K562 (cell line): ENCODE results near the gene ITPR2. TPM values are rescaled to one million over a fixed set of nuclear protein-coding genes. Genes with fewer than 3 reads are reported as not detected.

Experiments
- ATAC-seq: fragments of 200-7000 bp; cut with Tn5 transposase; 3 replicates; pipeline ENCODE4 v1.9.1; 2020; ENCODE audit warnings: moderate library complexity
- BruUV-seq: library from RNA; stranded (reverse); fragments of 400-500 nt; replicated peaks from 2 replicates; lab custom pipeline; 2021; lab: Mats Ljungman, UMichigan
- CTCF ChIA-PET: fragments of 300-600 bp; formaldehyde crosslinking; extraction: SDS; loops from one replicate; lab custom pipeline; 2021; ENCODE audit warnings: low intra/inter-chr PET ratio; lab: Yijun Ruan, JAX
- POLR2A ChIA-PET: fragments of 300-600, 350-650 bp; sonication (Branson Sonifier 250); formaldehyde crosslinking; extraction: SDS; loops from one replicate; lab custom pipeline; 2021; ENCODE audit warnings: antibody characterized with exemption, inconsistent platforms; lab: Yijun Ruan, JAX
- DNase-seq, 4 experiments: peaks; one replicate each; pipeline versions ENCODE4 v3.0.0 to v3.0.0-alpha.2; 2011 to 2018; ENCODE audit warnings: low spot score in 3 of 4, mixed read lengths in 3 of 4; ENCODE audit errors: extremely low read depth in 1 of 4
- FAIRE-seq: peaks from 2 replicates; lab custom pipeline; 2011; peaks lifted over from hg19 to GRCh38; lab: Jason Lieb, UNC
- H2AFZ ChIP-seq: 2 replicates; pipeline ENCODE4 v1.6.0; 2011; ENCODE audit warnings: low read depth, low read length, control low read depth, inconsistent platforms
- H3K27ac ChIP-seq: fragments of 200-600 bp; 3 replicates; pipeline ENCODE4 v1.8.0; 2011; ENCODE audit warnings: low read depth, mild to moderate bottlenecking, control low read depth, inconsistent platforms, low read length, moderate library complexity, mixed read lengths; ENCODE audit errors: extremely low read depth
- H3K27me3 ChIP-seq, 2 experiments: fragments of 300-600 bp in 1 of 2; 2 replicates in 1 of 2; 3 replicates in 1 of 2; pipeline versions ENCODE4 v1.6.0 to v1.8.0; 2011; ENCODE audit warnings: inconsistent platforms in 2 of 2, low read length in 2 of 2, mild to moderate bottlenecking in 1 of 2, mixed read lengths in 1 of 2, moderate library complexity in 1 of 2; ENCODE audit not compliant: control insufficient read depth in 2 of 2, insufficient read depth in 2 of 2
- H3K36me3 ChIP-seq: fragments of 300-600 bp; 3 replicates; pipeline ENCODE4 v1.8.0; 2011; ENCODE audit warnings: mild to moderate bottlenecking, low read length, inconsistent platforms; ENCODE audit not compliant: control insufficient read depth, insufficient read depth
- H3K4me1 ChIP-seq, 2 experiments: fragments of 200-600 bp in 1 of 2; replicated peaks in 1 of 2; 2 replicates in 1 of 2; 3 replicates in 1 of 2; pipeline versions ENCODE4 v1.5.1 to v1.8.0; 2011; ENCODE audit warnings: inconsistent platforms in 2 of 2, low read length in 2 of 2, mild to moderate bottlenecking in 1 of 2, mixed read lengths in 1 of 2, moderate library complexity in 1 of 2; ENCODE audit not compliant: control insufficient read depth in 2 of 2, insufficient read depth in 2 of 2
- H3K4me2 ChIP-seq: 2 replicates; pipeline ENCODE4 v1.6.1; 2011; ENCODE audit warnings: low read length, control low read depth, inconsistent platforms, mixed read lengths; ENCODE audit not compliant: insufficient read depth
- H3K4me3 ChIP-seq: fragments of 200-600 bp; sonication (generic), shearing (Covaris generic); 2 replicates; pipeline ENCODE4 v1.5.1; 2016; ENCODE audit warnings: control low read depth, inconsistent platforms
- H3K79me2 ChIP-seq: fragments of 200-600 bp; 3 replicates; pipeline ENCODE4 v1.8.0; 2011; ENCODE audit warnings: low read length, inconsistent platforms; ENCODE audit not compliant: control insufficient read depth, insufficient read depth
- H3K9ac ChIP-seq, 2 experiments: 2 replicates each; pipeline versions ENCODE4 v1.6.0 to v1.6.1; 2011; ENCODE audit warnings: low read depth in 2 of 2, low read length in 2 of 2, control low read depth in 1 of 2, inconsistent platforms in 1 of 2, mild to moderate bottlenecking in 1 of 2, mixed read lengths in 1 of 2; ENCODE audit not compliant: insufficient read depth in 1 of 2
- H3K9me1 ChIP-seq: one replicate; pipeline ENCODE4 v1.6.0; 2011; ENCODE audit warnings: inconsistent platforms, mild to moderate bottlenecking, low read length, moderate library complexity; ENCODE audit not compliant: control insufficient read depth, insufficient read depth
- H3K9me3 ChIP-seq: replicated peaks from 2 replicates; pipeline ENCODE4 v1.5.1; 2011; ENCODE audit warnings: low read depth, low read length, inconsistent platforms; ENCODE audit not compliant: control insufficient read depth, insufficient read depth
- H4K20me1 ChIP-seq: replicated peaks from 2 replicates; pipeline ENCODE4 v1.6.1; 2011; ENCODE audit warnings: low read length, inconsistent platforms, mixed read lengths; ENCODE audit not compliant: control insufficient read depth, insufficient read depth
- CTBP1 ChIP-seq: fragments of 450-650 bp; IDR thresholded peaks from 2 replicates; pipeline ENCODE4 v1.6.1; 2016; ENCODE audit warnings: borderline replicate concordance
- EGR1 ChIP-seq: fragments of 450-650 bp; conservative IDR thresholded peaks from 2 replicates; pipeline ENCODE4 v1.6.1; 2017; ENCODE audit warnings: mild to moderate bottlenecking
- FIP1L1 ChIP-seq: fragments of 200-400 bp; formaldehyde crosslinking; IDR thresholded peaks from 2 replicates; pipeline ENCODE4 v1.6.1; 2018; ENCODE audit warnings: mild to moderate bottlenecking, low read depth, low read length; ENCODE audit not compliant: poor library complexity, severe bottlenecking
- MCM3 ChIP-seq: fragments of 450-650 bp; IDR thresholded peaks from 2 replicates; pipeline ENCODE4 v1.6.1; 2016
- TCF3 ChIP-seq: sonication (generic); formaldehyde crosslinking; IDR thresholded peaks from 2 replicates; pipeline ENCODE4 v1.4.0; 2020; ENCODE audit warnings: mild to moderate bottlenecking, missing genetic modification reagents
- ZNF79 ChIP-seq: fragments of 250-450 bp; sonication (Bioruptor Pico); IDR thresholded peaks from 2 replicates; pipeline ENCODE4 v1.4.0; 2020; ENCODE audit warnings: low read depth, mild to moderate bottlenecking, moderate library complexity
- WGBS: fragments of 100-300 bp; shearing (Covaris generic); methylation state at CpG from one replicate; pipeline ENCODE4 v1.1.6; 2016; ENCODE audit warnings: low coverage, mixed read lengths; ENCODE audit not compliant: insufficient coverage; ENCODE audit errors: missing lambda C conversion rate; 5-methylcytosine and 5-hydroxymethylcytosine counted together
- in situ Hi-C: fragments of 300-500 bp; cut with MboI; formaldehyde crosslinking; loops from 4 replicates; pipeline ENCODE4 v1.15.0; 2018; ENCODE audit warnings: inconsistent platforms, mixed read lengths
- intact Hi-C: fragments of 100-400 bp; cut with micrococcal nuclease; formaldehyde crosslinking; loops from 2 replicates; pipeline ENCODE4 v1.14.2; 2022
- polyA plus RNA-seq, 8 experiments: library from polyadenylated mRNA; depleted of rRNA in 4 of 8; stranded (reverse) in 5 of 8; unstranded in 3 of 8; fragments of >200 nt; fragmentation: Nextera tagmentation in 2 of 8; fragmentation: Illumina TruSeq in 1 of 8; extraction: Ambion mirVana in 2 of 8; extraction: Trizol in 1 of 8; gene quantifications; 2 replicates each; pipeline versions ENCODE4 v1.2.1 to v1.2.3, GENCODE V29; 2011 to 2014; ENCODE audit warnings: inconsistent platforms in 1 of 8, missing spikeins in 1 of 8
- total RNA-seq, 7 experiments: library from RNA; depleted of rRNA in 6 of 7; stranded (reverse); fragments of >200 nt in 6 of 7; fragmentation: Illumina TruSeq in 2 of 7; extraction: Trizol in 2 of 7; gene quantifications; 2 replicates each; pipeline versions ENCODE4 v1.2.1 to v1.2.3, GENCODE V29; 2011 to 2021; ENCODE audit warnings: low replicate concordance in 1 of 7
- TF ChIP-seq, protein P1 (sequence below): sonication (generic); formaldehyde crosslinking; IDR thresholded peaks from 2 replicates; pipeline ENCODE4 v1.8.1; 2022; ENCODE audit warnings: missing genetic modification reagents
- TF ChIP-seq, protein P2 (sequence below): IDR thresholded peaks from 3 replicates; pipeline ENCODE4 v1.6.1; 2011; ENCODE audit warnings: borderline replicate concordance, mild to moderate bottlenecking; ENCODE audit not compliant: insufficient read length, insufficient read depth

Gene ITPR2
- total and polyA plus RNA-seq, 9 of the 15 experiments (the other 6 are each of a cell fraction or from before 2014, with no cell fraction given), result 0.21 to 3.3 (median 0.95) TPM

DNA sequence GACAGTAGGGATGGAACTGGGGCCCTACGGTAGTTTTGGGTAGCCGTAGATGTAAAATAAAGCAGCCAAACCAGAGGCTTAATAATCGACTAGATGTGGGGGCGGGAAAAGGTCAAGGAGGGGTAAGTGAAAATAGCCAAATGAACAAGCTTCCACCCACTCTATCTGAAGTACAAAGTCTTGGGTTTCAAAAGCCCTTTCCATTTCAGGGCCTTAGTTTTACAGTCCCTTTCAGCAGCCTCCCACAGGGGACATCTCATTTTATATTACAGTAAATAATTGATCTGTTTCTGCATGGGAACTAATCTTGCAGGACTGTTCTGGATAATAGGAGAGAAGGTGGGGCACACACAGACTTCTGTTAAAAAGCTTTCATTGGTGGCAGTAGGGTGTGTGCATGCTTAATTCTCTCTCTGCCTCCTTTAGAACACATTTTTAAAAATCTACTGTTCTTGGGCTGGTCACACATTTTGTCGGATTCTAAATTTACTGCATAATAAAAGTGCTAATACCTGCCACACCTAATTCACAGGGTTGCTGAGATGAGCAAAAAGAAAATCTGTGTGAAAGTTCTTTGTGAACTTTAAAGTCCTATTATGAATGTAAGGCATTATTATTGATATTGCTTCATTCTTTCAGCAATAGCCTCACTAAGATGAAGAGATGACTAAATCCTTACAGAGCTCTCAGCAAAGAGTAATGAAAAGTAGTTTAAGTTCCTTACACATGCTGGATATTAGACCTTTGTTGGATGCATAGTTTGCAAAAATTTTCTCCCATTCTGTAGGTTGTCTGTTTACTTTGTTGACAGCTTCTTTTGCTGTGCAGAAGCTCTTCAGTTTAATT is 104.6 kb downstream of the ITPR2 start:
- POLR2A ChIA-PET, result no interaction called here
- no peaks in the 10 kb centered on the region for H3K9me3 ChIP-seq
- no peak overlapping the region for H3K4me2 ChIP-seq
- peaks cover 0 to 8% of the 10 kb centered on the region in 2 experiments; a peak in 1 of 5 replicates for H3K27me3 ChIP-seq
- in situ Hi-C loops, result no loop called here
- intact Hi-C loops, result no loop called here
- H3K27ac ChIP-seq, result no peak overlapping the region
- DNase-seq, result no peak
- 4% methylated on average over 5 of the region's 5 CpGs for WGBS
- H3K9me1 ChIP-seq, result no peaks in the 10 kb centered on the region
- BruUV-seq, result no TSS peak
- no peaks in the 10 kb centered on the region for H3K36me3 ChIP-seq
- H3K4me3 ChIP-seq, result no peak overlapping the region
- TF ChIP-seq, protein P1, sequence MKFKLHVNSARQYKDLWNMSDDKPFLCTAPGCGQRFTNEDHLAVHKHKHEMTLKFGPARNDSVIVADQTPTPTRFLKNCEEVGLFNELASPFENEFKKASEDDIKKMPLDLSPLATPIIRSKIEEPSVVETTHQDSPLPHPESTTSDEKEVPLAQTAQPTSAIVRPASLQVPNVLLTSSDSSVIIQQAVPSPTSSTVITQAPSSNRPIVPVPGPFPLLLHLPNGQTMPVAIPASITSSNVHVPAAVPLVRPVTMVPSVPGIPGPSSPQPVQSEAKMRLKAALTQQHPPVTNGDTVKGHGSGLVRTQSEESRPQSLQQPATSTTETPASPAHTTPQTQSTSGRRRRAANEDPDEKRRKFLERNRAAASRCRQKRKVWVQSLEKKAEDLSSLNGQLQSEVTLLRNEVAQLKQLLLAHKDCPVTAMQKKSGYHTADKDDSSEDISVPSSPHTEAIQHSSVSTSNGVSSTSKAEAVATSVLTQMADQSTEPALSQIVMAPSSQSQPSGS (CRISPR knock-in tag), result no peak
- TF ChIP-seq EGR1, result peak; percentile 31; the same call in 1 of the 2 replicates
- TF ChIP-seq TCF3, result no peak
- no peak for TF ChIP-seq ZNF79 (CRISPR knock-in tag)
- TF ChIP-seq, protein P2, sequence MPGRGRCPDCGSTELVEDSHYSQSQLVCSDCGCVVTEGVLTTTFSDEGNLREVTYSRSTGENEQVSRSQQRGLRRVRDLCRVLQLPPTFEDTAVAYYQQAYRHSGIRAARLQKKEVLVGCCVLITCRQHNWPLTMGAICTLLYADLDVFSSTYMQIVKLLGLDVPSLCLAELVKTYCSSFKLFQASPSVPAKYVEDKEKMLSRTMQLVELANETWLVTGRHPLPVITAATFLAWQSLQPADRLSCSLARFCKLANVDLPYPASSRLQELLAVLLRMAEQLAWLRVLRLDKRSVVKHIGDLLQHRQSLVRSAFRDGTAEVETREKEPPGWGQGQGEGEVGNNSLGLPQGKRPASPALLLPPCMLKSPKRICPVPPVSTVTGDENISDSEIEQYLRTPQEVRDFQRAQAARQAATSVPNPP, result no peak
- no peak for TF ChIP-seq FIP1L1
- no peak for TF ChIP-seq CTBP1
- no peak for TF ChIP-seq MCM3
- H3K9ac ChIP-seq, result no peak overlapping the region
- H3K4me1 ChIP-seq, result no peaks in the 10 kb centered on the region
- CTCF ChIA-PET, result no interaction called here
- FAIRE-seq, result no peak
- H3K79me2 ChIP-seq, result no peaks in the 10 kb centered on the region
- H2AFZ ChIP-seq, result no peak overlapping the region
- H4K20me1 ChIP-seq, result no peaks in the 10 kb centered on the region
- no peak for ATAC-seq
